ENCODE measurements around the gene GPSM1.

The GPSM1 gene

GRCh38 chr9:136342181-136343120, 15.1 kb downstream of the GPSM1 start:
- intact Hi-C loops (cut with DNase I; ENCODE audit: low total_unique reads) = no loop called here
- DNase-seq = peak; percentile 62 to 85
- Histone ChIP-seq H3K27ac (peak overlapping the region; percentile 49 to 53), H3K9me3 (no peaks in the 10 kb centered on the region), H3K4me1 (peaks cover 0 to 45% (median 31%) of the 10 kb centered on the region in 4 donors), H3K36me3 (peaks cover 0 to 34% (median 17%) of the 10 kb centered on the region in 3 donors), H3K27me3 (no peaks in the 10 kb centered on the region), H3K4me3 (peak overlapping the region; percentile 42 to 48)
- TF ChIP-seq CTCF (IDR thresholded peaks at IDR 0.05) = no peak

GRCh38 chr9:136343121-136343883, 16.0 kb downstream of the GPSM1 start:
- peaks cover 0 to 25% (median 14%) of the 10 kb centered on the region in 3 donors for H3K36me3 ChIP-seq
- H3K27me3 ChIP-seq = no peaks in the 10 kb centered on the region
- DNase-seq = no peak
- intact Hi-C loops (cut with DNase I; ENCODE audit: low total_unique reads) = no loop called here
- TF ChIP-seq CTCF (IDR thresholded peaks at IDR 0.05) = no peak
- peaks cover 0 to 45% (median 31%) of the 10 kb centered on the region in 4 donors for H3K4me1 ChIP-seq
- H3K4me3 ChIP-seq = peak overlapping the region in 1 of 2 donors; percentile 48
- H3K9me3 ChIP-seq = no peaks in the 10 kb centered on the region
- peak overlapping the region; percentile 49 to 53 for H3K27ac ChIP-seq

- Histone ChIP-seq H3K9me3 (no peaks in the 10 kb centered on the region), H3K27me3 (no peaks in the 10 kb centered on the region), H3K27ac (no peak overlapping the region), H3K4me1 (peaks cover 0 to 45% (median 31%) of the 10 kb centered on the region in 4 donors), H3K36me3 (peaks cover 0 to 24% (median 9%) of the 10 kb centered on the region in 3 donors), H3K4me3 (no peak overlapping the region)
- intact Hi-C loops (cut with DNase I; ENCODE audit: low total_unique reads) = no loop called here
- no peak for DNase-seq
- no peak for TF ChIP-seq CTCF (IDR thresholded peaks at IDR 0.05)
Observed at GRCh38 chr9:136343884-136344269, 16.5 kb downstream of the GPSM1 start.

GRCh38 chr9:136344544-136345280, 17.4 kb downstream of the GPSM1 start:
- Histone ChIP-seq H3K27ac (peak overlapping the region; percentile 59 to 77), H3K9me3 (no peaks in the 10 kb centered on the region), H3K36me3 (peaks cover 0 to 27% (median 15%) of the 10 kb centered on the region in 3 donors), H3K4me1 (peaks cover 0 to 41% (median 31%) of the 10 kb centered on the region in 4 donors), H3K4me3 (peak overlapping the region in 1 of 2 donors; percentile 45), H3K27me3 (no peaks in the 10 kb centered on the region)
- DNase-seq = no peak
- intact Hi-C loops (cut with DNase I; ENCODE audit: low total_unique reads) = no loop called here
- no peak for TF ChIP-seq CTCF (IDR thresholded peaks at IDR 0.05)
